ENCODE data around the gene CATSPERB.
"Not testable (repeated sequence)": the region's sequence is repeated elsewhere in the genome, so short reads cannot be mapped to it uniquely, and the experiment has no call there.

GRCh38 chr14:91739867-91740266, 8.0 kb upstream of the CATSPERB start:
- not testable (repeated sequence) for TF ChIP-seq CTCF (IDR thresholded peaks at IDR 0.05; ENCODE audit: low read depth, low read length); EZH2phosphoT487 (IDR thresholded peaks at IDR 0.05; ENCODE audit: low read depth)

Measured in OCI-LY3 (cell line).